GM18909 (cell line): ENCODE results near the gene DIABLO.
"Not testable (repeated sequence)": the region's sequence is repeated elsewhere in the genome, so short reads cannot be mapped to it uniquely, and the experiment has no call there.

Experiments
- ATAC-seq: cut with Tn5 transposase; IDR thresholded peaks from one replicate; pipeline ENCODE4 v1.9.1; 2021; ENCODE audit warnings: mild to moderate bottlenecking; ENCODE audit not compliant: unreplicated experiment, poor library complexity

The DIABLO gene

DNA sequence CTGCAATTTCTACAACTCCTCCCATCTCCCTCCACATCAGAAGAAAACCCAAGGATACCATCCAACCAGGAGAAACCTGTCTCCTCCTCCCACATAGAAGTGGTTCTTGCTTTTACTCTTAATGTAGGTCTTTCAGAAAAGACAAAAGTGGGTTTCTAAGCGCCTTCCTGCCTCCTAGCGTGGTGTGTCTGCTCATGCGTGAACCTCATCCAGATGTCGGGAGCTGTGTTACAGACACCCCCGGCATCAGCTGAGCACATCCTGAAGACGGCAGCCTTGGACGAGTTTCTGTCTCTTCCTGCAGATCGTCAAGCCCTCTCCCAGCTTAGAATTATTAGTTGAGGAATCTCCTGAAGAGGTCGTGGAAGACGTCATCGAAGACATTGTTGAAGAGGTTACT is 33.4 kb downstream of the DIABLO start:
- ATAC-seq = no peak

- ATAC-seq = no peak
These were observed 34.8 kb downstream of the DIABLO start for GRCh38 chr12:122190842-122191668.

GRCh38 chr12:122189626-122190475 is 36.0 kb downstream of the DIABLO start:
- ATAC-seq = no peak

DNA sequence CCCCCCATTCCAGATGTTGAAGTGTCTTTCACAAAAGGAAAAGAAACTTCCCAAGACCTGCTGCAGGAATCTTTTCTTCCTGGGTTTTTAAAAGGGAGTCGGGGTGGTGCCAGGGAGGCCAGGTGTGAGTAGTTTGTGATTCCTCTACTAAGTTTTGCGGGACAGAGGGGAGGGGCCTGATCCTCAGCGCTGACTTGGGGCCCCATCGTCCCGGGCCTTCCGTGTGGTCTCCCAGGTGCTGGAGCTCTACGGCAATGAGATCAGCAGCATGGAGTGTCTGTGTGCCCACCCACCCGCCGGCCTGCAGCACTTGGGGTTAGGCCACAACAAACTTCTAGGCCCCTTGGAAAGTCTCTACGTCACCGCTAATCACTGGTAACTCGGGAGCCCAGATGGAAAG is 38.4 kb downstream of the DIABLO start:
- no peak for ATAC-seq

GRCh38 chr12:122185494-122186082 is 40.3 kb downstream of the DIABLO start:
- no peak for ATAC-seq

GRCh38 chr12:122185079-122185478 is 40.8 kb downstream of the DIABLO start:
- ATAC-seq = no peak

DNA sequence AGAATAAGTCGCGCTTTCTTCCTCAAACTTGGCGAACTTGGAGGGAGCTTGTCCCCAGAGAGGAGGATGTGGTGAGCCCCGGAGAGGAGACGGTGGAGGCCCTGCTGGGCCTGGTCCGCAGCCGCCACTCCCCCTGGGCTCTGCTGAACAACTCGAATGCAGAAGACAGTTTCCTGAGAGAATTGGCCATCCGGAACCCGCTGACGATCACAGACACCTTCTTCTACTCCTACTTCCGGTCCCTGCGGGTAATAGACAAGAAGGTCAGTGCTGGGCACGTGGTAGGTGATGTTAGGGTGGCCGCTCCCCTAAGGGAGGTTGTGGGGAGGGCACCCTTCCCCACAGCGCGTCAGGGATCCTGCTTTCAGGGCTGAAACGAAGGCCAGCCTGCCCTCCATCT is 41.3 kb downstream of the DIABLO start:
- ATAC-seq = no peak

DNA sequence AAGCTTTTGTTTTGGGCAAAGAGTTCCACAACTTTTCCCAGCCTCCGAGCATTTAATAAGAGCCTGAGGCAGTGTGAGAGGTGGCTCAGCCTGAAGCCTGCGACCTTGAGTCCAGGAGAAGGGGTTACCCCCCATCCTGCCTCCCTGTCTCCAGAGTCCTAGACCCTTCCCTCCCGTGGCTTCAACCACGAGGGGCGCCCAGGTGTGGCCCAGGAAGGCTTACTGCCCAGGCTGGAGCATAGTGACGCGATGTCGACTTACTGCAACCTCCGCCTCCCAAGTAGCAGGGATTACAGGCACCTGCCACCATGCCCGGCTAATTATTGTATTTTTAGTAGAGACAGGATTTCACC is 42.3 kb downstream of the DIABLO start:
- no peak for ATAC-seq

DNA sequence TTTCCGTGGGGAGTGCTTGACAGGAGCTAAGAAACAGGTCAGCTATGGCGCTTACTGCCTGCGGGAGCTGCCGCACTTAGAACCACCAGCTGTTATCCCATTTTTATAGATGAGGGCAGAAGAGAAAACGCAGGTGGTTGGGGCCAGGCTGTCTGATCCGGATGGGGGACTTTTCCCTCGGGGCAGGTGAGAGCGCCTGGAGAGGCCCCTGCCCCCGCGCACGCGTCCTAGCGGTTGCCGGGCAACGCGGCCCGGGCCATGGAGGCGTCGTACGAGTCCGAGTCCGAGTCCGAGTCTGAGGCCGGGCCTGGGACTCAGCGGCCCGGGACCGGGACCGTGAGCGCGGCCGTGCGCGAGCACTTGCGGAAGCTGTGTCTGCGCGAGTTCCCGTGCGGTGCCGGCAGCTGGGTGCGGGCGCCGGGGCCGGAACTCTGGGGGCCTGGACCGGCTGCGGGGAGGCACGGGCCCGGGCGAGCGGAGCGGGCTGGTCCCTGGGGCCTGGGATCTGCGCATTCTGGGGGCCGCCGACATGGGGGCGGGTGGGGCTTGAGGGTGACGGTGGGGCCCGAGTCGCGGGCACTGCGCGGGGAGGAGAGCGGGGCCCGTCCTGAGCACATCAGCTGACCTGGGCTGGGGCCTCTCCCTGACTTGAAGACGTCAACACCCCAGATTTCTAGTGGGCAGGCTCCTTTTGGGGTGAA is 42.8 kb downstream of the DIABLO start, which contains the start of gene LRRC43:
LRRC43 (plus strand) TSS at position 237 of the 701 bp plus-strand sequence; CDS start at position 259, 22 bp downstream.
- ATAC-seq = no peak

GRCh38 chr12:122176473-122176872 is 49.4 kb downstream of the DIABLO start:
- ATAC-seq = not testable (repeated sequence)

GRCh38 chr12:122174155-122174845 is 51.6 kb downstream of the DIABLO start, which contains the start of gene IL31:
IL31 (minus strand) TSS chr12:122174221; CDS start chr12:122174172, 49 bp downstream.
- ATAC-seq = no peak

GRCh38 chr12:122172262-122172939 is 53.5 kb downstream of the DIABLO start:
- no peak for ATAC-seq

DNA sequence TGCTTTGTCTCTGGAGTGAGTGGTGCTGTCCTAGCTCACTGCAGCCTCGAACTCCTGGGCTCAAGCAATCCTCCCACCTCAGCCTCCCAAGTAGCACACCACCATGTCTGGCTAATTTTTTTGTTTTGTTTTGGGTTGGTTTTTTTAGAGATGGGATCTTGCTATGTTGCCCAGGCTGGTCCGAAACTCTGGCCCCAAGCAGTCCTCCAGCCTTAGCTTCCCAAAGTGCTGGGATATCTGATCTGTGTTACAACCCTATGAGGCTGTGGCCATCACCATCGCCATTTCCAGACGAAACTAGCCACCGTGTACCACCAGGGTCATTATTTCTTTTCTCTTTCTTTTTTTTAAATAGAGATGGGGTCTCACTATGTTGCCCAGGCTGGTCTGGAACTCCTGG is 54.5 kb downstream of the DIABLO start:
- no peak for ATAC-seq

DNA sequence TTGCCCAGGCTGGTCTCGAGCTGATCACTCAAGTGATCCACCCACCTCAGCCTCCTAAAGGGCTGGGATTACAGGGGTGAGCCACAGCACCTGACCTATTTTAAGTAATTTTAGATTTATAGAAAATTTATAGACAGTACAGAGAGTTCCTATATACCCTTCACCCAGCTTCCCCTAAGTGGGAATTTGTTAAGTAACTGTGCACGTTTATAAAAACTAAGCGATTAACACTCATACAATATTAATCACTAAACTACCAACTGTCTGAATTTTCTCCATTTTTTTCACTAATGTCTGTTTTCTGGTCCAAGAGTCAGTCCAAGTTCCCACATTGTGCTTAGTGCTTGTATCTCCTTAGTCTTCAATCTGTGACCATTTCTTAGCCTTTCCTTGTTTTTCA is 57.4 kb downstream of the DIABLO start:
- no peak for ATAC-seq

DNA sequence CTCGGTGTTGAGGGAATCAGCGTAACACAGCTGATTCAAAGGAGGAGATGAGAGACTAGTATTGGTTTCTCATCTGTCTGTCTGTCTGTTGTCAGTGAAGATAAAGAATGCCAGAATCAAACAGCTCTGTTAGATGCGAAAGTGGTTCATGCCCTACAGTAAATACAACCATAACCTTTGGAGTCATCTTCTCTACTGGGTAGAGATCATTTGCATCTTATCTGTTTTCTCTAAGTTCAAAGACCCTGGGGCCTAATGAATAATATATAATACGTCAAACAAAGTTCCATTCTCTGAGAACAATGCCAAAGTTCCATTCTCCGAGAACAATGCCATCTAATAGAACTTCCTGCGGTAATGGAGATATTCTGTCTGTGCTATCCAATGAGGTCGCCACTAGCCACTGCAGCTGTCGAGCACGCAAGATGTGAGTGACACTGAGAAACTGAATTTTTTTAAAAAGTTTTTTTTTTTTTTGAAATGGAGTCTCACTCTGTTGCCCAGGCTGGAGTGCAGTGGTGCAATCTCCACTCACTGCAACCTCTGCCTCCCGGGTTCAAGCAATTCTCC is 58.4 kb downstream of the DIABLO start:
- ATAC-seq = no peak

GRCh38 chr12:122166422-122167349 is 59.2 kb downstream of the DIABLO start:
- ATAC-seq = no peak

DNA sequence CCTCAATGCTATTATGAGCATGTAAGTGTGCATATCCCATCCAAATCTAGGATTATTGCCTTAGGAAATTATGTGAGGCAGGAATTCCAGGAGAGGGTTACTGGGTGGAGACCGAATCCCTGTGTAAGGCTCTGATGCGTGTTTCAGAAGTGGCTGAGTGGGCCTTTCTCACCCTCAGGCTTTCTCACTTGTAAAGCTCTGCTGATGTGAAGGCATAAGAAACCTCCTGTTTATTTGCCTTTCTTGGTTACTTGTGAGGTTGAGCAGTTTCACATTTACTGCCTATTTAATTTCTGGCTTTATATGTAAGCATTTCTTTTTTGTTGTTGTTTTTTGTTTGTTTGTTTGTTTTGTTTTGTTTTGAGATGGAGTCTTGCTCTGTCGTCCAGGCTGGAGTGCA is 62.9 kb downstream of the DIABLO start:
- ATAC-seq = no peak

DNA sequence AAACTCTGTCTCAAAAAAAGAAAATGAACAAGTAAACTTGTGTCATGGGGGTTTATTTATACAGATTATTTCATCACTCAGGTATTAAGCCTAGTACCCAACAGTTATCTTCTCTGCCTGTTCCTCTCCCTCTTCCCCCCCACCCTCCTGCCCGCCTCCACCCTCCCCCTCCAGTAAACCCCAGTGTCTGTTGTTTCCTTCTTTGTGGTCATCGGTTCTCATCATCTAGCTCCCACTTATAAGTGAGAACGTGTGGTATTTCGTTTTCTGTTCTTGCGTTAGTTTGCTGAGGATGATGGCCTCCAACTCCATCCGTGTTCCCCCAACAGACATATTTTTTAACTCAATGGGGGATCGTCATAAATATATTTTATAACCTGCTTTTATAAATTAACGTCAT is 64.2 kb downstream of the DIABLO start:
- no peak for ATAC-seq
